HG02798 (cell line): Measurements from ENCODE around the gene SLC1A7.
"Not testable (repeated sequence)": the region's sequence is repeated elsewhere in the genome, so short reads cannot be mapped to it uniquely, and the experiment has no call there.

Experiments
- ATAC-seq: cut with Tn5 transposase; IDR thresholded peaks from one replicate; pipeline ENCODE4 v1.9.1; 2021; ENCODE audit warnings: mild to moderate bottlenecking; ENCODE audit not compliant: unreplicated experiment, poor library complexity

Gene SLC1A7

GRCh38 chr1:53142226-53142853 is at the start of gene SLC1A7:
Gene SLC1A7 (minus strand): TSS chr1:53142638. CDS start chr1:53142449, 189 bp downstream.
- ATAC-seq: no peak

- ATAC-seq: no peak
Measured at GRCh38 chr1:53190210-53190611, 47.8 kb upstream of the SLC1A7 start.

- ATAC-seq: no peak
Measured at GRCh38 chr1:53189061-53189460, 46.6 kb upstream of the SLC1A7 start.

GRCh38 chr1:53188099-53188498 is 45.7 kb upstream of the SLC1A7 start:
- ATAC-seq: no peak

- ATAC-seq: no peak
Measured at GRCh38 chr1:53187401-53187800, 45.0 kb upstream of the SLC1A7 start.

- no peak for ATAC-seq
Measured at GRCh38 chr1:53186533-53186932, 44.1 kb upstream of the SLC1A7 start.

GRCh38 chr1:53185955-53186297 is 43.5 kb upstream of the SLC1A7 start:
- ATAC-seq: not testable (repeated sequence)

- ATAC-seq: no peak
Measured at GRCh38 chr1:53183095-53183990, 40.9 kb upstream of the SLC1A7 start.

GRCh38 chr1:53182716-53183094 is 40.3 kb upstream of the SLC1A7 start:
- ATAC-seq: no peak

GRCh38 chr1:53182111-53182593 is 39.7 kb upstream of the SLC1A7 start:
- peak; percentile 54 for ATAC-seq

GRCh38 chr1:53180951-53181350 is 38.5 kb upstream of the SLC1A7 start:
- no peak for ATAC-seq

- ATAC-seq: no peak
Measured at GRCh38 chr1:53180226-53180625, 37.8 kb upstream of the SLC1A7 start.

- no peak for ATAC-seq
Measured at GRCh38 chr1:53176452-53177208, 34.2 kb upstream of the SLC1A7 start.

GRCh38 chr1:53174971-53175913 is 32.8 kb upstream of the SLC1A7 start:
- no peak for ATAC-seq

- no peak for ATAC-seq
Measured at GRCh38 chr1:53172426-53173128, 30.1 kb upstream of the SLC1A7 start.

- ATAC-seq: no peak
Measured at GRCh38 chr1:53166912-53167311, 24.5 kb upstream of the SLC1A7 start.

- no peak for ATAC-seq
Measured at GRCh38 chr1:53166366-53166765, 23.9 kb upstream of the SLC1A7 start.

- no peak for ATAC-seq
Measured at GRCh38 chr1:53165408-53165961, 23.0 kb upstream of the SLC1A7 start.

GRCh38 chr1:53163291-53163768 is 20.9 kb upstream of the SLC1A7 start:
- no peak for ATAC-seq
